PC-3 (cell line): ENCODE measurements around the gene PLEKHA5.

Experiments used
- CTCF ChIP-seq: fragments of 300-600 bp; sonication (generic); conservative IDR thresholded peaks from 2 replicates; pipeline ENCODE4 v1.5.1; 2017; ENCODE audit warnings: antibody characterized with exemption, low read depth, mild to moderate bottlenecking, low read length
- EZH2 ChIP-seq: fragments of 300-600 bp; sonication (generic); IDR thresholded peaks from one replicate; pipeline ENCODE4 v1.6.1; 2017; ENCODE audit warnings: antibody characterized with exemption, mild to moderate bottlenecking, low read length; ENCODE audit not compliant: unreplicated experiment
- EZH2phosphoT487 ChIP-seq: fragments of 300-600 bp; sonication (generic); IDR thresholded peaks from 2 replicates; pipeline ENCODE4 v1.6.1; 2018; ENCODE audit warnings: mild to moderate bottlenecking, antibody characterized with exemption, low read length, borderline replicate concordance

GRCh38 chr12:19206493-19207077, 77.1 kb downstream of the PLEKHA5 start:
- TF ChIP-seq CTCF (no peak), EZH2phosphoT487 (no peak), EZH2 (no peak)
